HG03025 (cell line): ENCODE results near the gene FANCD2.
A peak's percentile ranks its signal among the peaks of the same experiment; 100 is the strongest.
"Not testable (repeated sequence)": the region's sequence is repeated elsewhere in the genome, so short reads cannot be mapped to it uniquely, and the experiment has no call there.

Experiments used
- ATAC-seq: cut with Tn5 transposase; IDR thresholded peaks from one replicate; pipeline ENCODE4 v1.9.1; 2021; ENCODE audit warnings: mild to moderate bottlenecking, moderate library complexity; ENCODE audit not compliant: unreplicated experiment, low FRiP score

Gene FANCD2

DNA sequence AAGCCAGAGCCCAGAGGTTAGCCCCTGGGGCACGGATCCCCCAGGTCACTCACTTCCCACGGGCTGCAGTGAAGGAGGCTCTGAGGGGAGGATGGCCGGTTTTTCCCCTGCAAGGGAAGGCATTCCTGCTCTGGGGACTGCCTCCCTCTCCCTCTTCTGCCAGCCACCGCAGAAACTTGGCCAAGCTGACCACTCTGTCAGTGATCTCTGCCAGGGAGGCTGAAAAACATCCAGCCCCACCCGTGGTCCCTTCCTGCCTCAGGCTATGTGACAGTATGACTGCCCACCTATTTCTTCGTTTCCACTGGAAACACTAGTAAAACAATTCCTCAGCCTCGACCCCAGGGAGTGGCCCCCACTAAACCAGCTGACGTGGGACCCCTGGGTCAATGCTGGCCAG, 14.6 kb upstream of the FANCD2 start:
- ATAC-seq, result no peak

DNA sequence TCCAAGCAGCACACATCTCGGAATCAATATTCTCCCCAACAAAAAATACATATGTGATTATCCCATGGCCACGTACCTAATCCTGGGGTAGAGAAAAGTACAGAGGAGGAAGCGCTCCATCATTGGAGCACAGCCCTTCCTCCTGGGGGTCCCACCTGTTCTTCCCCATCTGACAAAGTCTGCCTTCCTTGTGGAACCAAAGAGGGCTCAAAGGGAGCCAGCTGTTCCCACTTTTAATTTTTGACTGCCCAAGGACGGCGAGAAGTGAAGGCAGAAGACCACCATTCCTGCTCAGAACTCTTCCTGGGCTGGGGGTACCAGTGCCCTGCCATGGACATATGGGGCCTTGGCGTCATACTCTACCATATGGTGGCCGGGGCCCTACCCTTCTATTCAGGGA, 14.1 kb upstream of the FANCD2 start:
- no peak for ATAC-seq

DNA sequence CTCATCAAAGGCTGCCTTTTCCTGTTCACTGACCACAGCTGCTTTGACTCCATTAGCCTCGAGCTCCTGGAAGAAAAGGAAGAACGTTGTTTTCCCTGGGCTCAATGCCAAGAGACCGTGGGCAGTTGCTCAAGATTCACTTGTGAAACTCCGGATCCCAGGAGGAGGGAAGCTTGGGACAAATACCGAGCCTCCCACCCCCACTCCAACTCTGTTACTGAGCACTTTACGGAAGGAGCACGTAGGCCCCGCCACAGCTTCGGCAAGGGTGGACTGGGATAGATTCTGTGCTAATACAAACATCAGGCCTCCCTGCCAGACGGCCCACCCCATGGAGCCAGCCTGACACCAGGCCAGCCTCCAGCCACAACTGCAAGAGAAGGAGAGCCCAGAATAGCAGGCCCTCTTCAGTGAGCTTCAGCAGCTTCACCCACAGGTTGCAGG, 10.8 kb upstream of the FANCD2 start:
- ATAC-seq, result no peak

DNA sequence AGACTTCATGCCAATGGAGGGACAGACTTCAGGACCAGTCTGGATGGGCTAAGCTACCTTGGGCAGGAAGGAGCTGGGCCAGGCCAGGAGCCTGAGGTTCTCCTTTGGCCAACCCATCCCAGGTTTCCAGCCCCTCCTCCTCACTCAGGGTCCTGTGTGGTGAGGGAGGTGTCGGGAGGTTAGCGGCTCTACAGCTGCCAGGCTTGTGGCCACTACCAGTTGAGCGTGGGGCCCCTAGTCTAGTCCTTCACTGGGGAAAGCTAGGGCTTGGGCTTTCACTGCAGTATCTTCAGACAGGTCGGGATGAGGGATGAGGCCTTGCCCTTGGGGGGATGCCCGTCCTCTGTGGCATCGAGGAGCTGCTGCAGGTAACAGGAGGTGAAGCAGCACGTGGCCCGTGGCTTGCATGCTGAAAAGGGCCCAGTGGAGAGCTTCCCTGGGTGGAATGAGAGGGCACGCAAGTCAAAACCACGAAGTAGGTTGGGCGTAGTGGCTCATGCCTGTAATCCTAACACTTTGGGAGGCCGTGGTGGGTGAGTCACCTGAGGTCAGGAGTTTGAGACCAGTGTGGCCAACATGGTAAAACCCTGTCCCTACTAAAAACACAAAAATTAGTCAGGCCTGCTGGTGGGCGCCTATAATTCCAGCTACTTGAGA, 8.5 kb upstream of the FANCD2 start:
- ATAC-seq, result no peak

DNA sequence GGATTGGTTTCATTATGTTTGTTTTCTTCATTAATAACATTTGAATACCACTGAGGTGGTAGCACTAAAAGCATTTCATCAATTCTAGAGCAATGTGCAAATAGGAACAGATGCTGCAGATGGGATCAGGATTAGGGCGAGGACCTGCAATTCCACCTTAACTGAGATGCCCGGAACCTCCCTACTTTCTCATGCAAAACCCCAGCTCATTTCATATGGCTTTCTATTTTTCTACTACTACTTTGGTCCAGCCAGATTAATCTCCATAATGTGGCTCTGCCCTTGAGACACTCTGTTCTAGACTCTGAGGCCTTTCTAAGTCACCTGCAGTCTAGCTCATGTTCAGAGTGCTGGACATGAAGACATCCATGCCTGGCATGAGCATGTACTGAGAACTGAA, 7.4 kb upstream of the FANCD2 start:
- ATAC-seq, result not testable (repeated sequence)

DNA sequence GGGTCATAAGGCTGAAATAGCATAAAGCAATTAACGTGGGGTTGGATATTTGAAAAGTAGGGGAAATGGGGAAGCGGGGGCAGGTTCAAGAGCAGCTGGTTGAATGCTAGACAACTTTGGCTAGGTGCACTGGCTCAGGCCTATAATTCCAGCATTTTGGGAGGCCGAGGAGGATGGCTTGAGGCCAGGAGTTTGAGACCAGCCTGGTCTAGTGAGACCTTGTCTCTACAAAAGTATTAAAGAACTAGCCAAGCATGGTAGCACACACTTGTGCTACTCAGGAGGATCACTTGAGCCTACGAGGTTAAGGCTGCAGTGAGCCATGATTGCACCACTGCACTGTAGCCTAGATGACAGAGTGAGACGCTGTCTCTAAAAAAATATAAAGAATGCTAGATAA, 6.9 kb upstream of the FANCD2 start:
- no peak for ATAC-seq

DNA sequence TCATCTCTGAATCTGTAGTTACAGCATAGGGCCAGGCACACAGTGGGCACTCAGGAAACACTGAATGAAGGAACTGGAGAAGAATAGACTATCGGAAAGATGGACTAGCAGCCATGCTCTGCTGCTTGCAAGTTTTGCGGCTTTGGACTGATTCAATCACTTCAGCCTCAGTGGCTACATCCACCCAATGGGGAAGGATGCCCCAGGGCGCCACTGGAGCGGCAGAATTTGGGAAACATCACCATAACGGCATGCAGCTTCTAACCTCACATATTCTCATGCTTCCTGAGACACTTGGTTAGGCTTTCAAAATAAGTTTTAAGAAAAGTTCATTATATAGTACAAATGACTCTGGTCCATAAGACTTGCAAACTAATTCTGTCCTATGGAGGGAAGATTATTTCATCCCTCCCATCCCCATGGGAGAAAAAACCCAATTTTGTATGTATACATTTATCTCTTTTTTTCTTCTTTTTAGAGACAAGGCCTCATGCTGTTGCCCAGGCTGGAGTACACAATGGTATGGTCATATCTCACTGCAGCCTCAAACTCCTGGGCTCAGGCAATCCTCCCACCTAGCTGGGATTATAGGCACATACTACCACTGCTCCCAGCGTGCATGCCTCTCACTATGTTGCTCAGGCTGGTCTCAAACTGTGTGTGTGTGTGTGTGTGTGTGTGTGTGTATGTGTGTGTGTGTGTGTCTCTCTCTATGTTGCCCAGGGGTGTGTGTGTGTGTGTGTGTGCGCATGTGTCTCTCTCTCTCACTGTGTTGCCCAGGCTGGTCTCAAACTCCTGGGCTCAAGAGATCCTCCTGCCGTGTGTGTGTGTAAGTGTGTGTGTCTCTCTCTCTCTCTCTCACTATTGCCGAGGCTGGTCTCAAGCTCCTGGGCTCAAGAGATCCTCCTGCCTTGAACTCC, 4.1 kb upstream of the FANCD2 start:
- ATAC-seq, result no peak

DNA sequence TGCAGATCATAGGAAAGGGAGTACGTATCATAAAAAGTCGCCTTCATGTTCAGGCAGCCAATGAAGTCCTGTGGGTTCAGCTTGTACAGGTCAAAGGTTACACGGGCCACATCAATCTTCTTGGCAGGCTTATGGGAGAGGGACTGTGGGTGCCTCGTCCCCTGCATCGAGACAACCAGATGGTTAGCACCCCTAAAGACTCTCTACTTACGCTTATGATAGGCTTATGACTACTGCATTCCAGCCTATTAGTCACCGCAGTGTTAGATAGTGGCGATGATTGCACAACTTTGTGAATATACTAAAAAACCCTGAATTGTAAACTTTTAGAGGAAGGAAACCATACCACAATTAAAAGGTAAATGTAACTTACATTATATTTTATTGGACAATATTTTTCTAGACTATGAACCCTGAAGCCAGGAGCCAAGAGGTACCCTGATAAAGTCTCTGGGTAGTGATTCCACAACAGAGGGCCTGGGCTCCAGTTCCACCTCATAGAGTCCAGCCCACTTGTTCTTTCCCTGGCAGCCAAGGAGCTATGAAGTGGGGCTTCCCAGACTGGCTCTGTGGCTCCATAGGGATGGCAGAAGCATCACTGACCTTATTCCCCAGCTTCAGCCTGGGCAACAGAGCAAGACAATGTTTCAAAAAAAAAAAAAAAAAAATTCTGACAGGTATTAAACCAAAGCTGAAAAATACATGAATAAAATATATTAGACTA, 2.5 kb upstream of the FANCD2 start:
- no peak for ATAC-seq

DNA sequence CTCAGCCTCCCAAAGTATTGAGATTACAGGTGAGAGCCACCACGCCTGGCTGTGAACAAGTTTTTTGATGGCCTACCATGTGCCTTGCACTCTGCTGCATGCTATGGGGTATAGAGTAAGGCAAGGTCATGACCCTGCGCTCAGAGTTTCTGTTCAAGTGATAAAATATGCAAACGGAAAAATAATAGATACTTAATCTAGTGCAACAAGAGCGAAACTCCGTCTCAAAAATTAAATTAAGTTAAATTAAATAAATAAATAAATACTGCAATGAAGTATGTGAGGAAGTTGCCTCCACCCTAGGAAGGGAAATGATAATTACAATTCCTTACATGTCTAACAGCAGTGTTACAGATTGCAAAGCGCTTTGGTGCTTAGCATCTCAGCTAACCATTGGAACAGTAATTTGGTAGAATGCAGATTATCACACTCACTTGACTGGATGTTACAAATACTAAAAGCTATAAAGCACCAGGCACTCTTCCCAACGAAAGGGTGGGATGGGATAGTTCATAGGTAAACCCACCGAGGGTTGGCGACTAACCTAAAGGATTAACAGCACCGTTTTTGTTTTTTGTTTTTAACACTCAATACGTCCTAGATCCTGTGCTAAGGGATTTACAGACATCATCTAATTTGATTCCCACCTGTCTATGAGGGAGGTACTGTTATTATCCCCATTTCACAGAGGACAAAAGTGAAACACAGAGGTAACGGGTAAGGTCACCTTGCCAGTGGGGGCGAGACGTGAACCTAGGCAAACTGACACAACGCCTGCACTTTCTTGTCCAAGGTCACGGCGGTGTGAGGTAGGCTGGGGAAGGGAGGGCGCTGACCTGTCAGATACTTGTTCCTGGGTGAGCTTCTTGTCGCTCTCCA, 793 bp upstream of the FANCD2 start:
- peak; percentile 6 for ATAC-seq

DNA sequence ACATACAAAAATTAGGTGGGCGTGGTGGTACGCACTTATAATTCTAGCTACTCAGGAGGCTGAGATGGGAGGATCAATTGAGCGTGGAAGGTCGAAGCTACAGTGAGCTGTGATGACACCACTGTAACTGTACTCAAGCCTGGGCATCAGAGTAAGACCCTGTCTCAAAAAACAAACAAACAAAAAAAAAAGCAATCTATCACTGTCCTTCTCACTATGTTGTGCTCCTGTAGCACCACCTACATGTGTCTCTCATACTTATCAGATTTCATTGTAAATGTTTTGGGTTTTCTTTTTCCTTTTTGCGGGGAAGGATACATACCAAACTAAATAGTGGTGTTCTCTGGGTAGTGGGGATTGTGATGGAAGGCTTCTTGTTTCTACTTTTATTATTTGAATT, 14.8 kb downstream of the FANCD2 start:
- no peak for ATAC-seq

DNA sequence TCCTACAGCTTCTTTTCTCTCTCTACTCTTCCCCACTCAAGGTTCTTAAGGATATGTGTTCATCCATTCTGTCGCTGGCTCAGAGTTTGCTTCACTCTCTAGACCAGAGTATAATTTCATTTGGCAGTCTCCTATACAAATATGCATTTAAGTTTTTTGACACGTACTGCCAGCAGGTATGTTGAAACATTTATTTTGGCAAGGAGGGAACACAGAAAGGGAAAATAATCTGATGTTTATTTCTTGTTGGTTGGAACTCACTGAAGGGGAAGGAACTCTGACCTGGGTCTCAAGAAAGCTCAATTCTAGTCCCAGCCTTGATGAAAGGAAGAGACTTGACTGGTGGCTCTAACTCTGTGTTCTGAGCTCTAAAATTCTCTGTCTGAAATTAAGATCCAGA, 21.6 kb downstream of the FANCD2 start:
- ATAC-seq, result no peak

DNA sequence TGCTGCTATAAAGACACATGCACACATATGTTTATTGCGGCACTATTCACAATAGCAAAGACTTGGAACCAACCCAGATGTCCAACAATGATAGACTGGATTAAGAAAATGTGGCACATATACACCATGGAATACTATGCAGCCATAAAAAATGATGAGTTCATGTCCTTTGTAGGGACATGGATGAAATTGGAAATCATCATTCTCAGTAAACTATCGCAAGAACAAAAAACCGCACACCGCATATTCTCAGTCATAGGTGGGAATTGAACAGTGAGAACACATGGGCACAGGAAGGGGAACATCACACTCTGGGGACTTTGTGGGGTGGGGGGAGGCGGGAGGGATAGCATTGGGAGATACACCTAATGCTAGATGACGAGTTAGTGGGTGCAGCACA, 26.8 kb downstream of the FANCD2 start:
- ATAC-seq, result not testable (repeated sequence)

DNA sequence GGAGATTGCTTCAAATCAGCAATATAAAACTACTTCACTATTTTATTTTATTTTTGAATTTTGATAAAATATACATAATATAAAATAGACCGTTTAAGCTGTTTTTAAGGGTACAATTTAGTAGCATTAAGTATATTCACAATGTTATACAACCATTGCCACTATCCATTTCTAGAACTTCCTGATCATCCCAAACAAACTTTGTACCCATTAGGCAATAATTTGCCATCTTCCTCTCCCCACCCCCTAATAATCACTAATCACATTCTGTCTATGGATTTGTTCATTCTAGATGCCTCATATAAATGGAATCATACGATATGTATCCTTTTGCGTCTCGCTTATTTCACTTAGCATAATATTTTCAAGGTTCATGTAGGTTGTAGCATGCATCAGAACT, 28.9 kb downstream of the FANCD2 start:
- ATAC-seq, result no peak

DNA sequence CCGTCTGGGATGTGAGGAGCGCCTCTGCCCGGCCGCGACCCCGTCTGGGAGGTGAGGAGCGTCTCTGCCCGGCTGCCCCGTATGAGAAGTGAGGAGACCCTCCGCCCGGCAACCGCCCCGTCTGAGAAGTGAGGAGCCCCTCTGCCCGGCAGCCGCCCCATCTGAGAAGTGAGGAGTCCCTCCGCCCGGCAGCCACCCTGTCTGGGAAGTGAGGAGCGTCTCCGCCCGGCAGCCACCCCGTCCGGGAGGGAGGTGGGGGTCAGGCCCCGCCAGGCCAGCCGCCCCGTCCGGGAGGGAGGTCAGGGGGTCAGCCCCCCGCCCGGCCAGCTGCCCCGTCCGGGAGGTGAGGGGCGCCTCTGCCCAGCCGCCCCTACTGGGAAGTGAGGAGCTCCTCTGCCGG, 43.8 kb downstream of the FANCD2 start:
- ATAC-seq, result not testable (repeated sequence)

DNA sequence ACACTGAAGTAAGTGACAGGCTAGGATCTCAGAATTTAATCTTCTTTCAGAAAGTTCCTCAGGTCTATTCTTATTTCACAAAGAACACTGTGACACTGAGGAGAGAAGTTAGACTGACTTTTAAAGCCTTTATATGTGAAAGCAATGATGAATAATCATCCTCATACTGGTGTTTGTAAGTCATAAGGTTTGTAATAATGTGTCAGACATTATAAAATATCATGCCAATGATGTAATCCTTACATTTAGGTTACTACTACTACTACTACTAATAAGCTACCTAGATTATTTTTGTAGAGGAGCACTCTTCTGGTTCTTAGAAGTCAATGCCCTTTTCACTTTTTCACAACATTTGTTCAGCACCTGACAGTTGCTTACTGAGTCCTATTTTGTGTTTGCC, 48.4 kb downstream of the FANCD2 start:
- no peak for ATAC-seq

DNA sequence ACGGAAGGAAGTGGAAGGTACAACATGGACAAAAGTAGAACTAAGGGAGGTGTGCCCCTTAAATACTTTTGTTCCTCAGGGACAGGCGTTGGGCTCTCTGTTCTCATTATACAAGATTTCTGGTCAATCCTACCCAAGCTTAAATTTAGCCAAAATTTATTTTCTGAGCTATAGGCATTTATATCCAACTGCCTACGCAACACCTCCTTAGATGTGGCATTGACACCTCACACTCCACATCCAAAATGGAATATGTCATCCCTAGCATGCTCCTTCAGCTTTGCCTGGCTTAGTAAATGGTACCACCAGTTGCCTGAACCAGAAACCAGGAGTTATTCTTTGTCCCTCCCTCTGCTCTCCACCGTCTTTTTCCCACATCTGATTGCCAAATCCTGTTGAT, 55.6 kb downstream of the FANCD2 start:
- no peak for ATAC-seq

DNA sequence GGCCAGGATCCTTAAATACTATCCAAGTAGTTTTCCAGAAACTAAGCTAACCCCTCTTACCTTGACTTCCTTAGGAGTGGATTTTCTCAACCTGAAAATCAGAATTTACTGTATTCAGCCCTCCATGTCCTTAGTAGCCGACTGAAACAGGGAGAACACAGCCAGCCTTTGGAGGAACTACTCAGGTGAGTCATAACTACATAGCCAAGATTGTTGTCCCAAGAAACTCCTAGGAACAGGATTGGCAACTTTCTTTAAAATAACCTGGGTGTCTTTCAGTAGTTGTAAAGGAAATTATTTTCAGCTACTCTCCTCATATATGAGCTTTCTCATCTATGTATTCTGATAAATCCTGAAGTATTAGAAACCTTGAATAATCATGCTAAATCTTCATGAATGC, 59.5 kb downstream of the FANCD2 start:
- ATAC-seq, result no peak

DNA sequence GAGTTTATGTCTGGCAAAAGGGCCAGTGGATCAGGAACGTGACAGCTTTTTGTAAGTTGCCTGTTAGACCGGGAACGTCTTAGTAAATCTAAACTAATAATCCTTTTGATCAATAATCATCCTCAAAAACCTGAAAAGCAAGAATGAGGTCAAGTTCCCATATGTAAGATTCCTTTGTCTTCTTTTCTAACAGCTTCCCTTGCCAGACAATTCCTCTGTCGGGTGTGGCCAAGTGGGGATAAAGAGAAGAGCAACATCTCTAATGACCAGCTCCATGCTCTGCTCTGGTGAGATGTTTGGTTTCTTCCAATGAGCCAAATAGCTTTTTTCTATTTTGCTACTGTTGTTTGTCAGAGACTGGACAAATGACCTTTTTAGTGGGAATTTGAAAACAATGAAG, 62.0 kb downstream of the FANCD2 start:
- ATAC-seq, result no peak

DNA sequence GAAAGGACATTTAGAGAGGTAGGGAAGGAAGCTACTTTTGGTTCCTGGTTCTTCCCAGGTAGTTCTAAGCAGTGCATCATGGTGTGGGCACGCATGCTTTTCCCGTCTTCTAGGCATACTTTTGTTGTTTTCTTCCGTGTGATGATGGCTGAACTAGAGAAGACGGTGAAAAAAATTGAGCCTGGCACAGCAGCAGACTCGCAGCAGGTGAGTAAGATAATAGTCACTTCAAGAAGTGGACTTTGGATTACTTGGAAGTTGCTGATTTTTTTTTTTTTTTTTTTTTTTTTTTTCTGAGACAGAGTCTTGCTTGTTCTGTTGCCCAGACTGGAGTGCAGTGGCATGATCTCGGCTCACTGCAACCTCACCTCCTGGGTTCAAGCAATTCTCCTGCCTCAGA, 63.9 kb downstream of the FANCD2 start:
- ATAC-seq, result no peak

DNA sequence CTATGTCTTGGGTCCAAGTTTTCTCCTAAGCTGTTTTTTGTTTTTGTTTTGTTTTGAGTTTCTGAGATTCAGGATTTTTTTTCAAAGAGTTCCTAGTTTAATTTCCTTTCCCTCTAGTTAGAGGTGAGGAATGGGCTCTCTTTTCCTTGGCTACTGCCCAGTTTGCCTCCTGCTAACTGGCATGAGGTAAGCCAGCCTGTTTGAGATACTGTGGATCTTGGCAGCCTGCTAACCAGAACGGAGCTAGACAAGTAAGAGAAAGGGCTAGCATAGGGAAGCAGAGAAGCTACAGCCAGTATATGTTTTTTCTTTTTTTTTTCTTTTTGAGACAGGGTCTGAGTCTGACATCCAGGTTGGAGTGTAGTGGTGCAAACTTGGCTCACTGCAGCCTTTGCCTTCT, 64.5 kb downstream of the FANCD2 start:
- ATAC-seq, result not testable (repeated sequence)
